Measurements from ENCODE around the gene PIP5K1B.

The PIP5K1B gene

GRCh38 chr9:68777070-68777763 lies 72.2 kb downstream of the PIP5K1B start:
- DNase-seq: no peak

GRCh38 chr9:68778635-68779034 lies 73.6 kb downstream of the PIP5K1B start:
- DNase-seq: no peak

- DNase-seq: peak; percentile 95
Measured at GRCh38 chr9:68779558-68780379, 74.7 kb downstream of the PIP5K1B start.

GRCh38 chr9:68780380-68780712 lies 75.3 kb downstream of the PIP5K1B start:
- no peak for DNase-seq

GRCh38 chr9:68780720-68781119 lies 75.7 kb downstream of the PIP5K1B start:
- no peak for DNase-seq

GRCh38 chr9:68781928-68782327 lies 76.9 kb downstream of the PIP5K1B start:
- no peak for DNase-seq

- DNase-seq: no peak
Measured at GRCh38 chr9:68782546-68782945, 77.5 kb downstream of the PIP5K1B start.

GRCh38 chr9:68785965-68786364 lies 80.9 kb downstream of the PIP5K1B start:
- no peak for DNase-seq

GRCh38 chr9:68791169-68791568 lies 86.1 kb downstream of the PIP5K1B start:
- no peak for DNase-seq

- no peak for DNase-seq
Measured at GRCh38 chr9:68793605-68794343, 88.7 kb downstream of the PIP5K1B start.

GRCh38 chr9:68794898-68795297 lies 89.9 kb downstream of the PIP5K1B start:
- DNase-seq: no peak

- no peak for DNase-seq
Measured at GRCh38 chr9:68795411-68795810, 90.4 kb downstream of the PIP5K1B start.

GRCh38 chr9:68797116-68797515 lies 92.1 kb downstream of the PIP5K1B start:
- no peak for DNase-seq

GRCh38 chr9:68798423-68798822 lies 93.4 kb downstream of the PIP5K1B start:
- DNase-seq: no peak

GRCh38 chr9:68800836-68801235 lies 95.8 kb downstream of the PIP5K1B start:
- no peak for DNase-seq

GRCh38 chr9:68802525-68803015 lies 97.5 kb downstream of the PIP5K1B start:
- no peak for DNase-seq

- DNase-seq: no peak
Measured at GRCh38 chr9:68804911-68805889, 100.2 kb downstream of the PIP5K1B start.

GRCh38 chr9:68805890-68806517 lies 101.0 kb downstream of the PIP5K1B start:
- no peak for DNase-seq

- DNase-seq: no peak
Measured at GRCh38 chr9:68808338-68808890, 103.4 kb downstream of the PIP5K1B start.

GRCh38 chr9:68817079-68817875 lies 112.2 kb downstream of the PIP5K1B start:
- no peak for DNase-seq

Measured in fibroblast of skin of abdomen (primary cell).